SH-SY5Y (cell line): ENCODE data around the gene GTF2A1.

Experiments used
- GATA2 ChIP-seq: IDR thresholded peaks from 2 replicates; pipeline ENCODE4 v1.6.1; 2011; ENCODE audit warnings: mild to moderate bottlenecking, low read depth, low read length
- GATA3 ChIP-seq: IDR thresholded peaks from 2 replicates; pipeline ENCODE4 v1.6.1; 2011; ENCODE audit warnings: low read depth, mild to moderate bottlenecking, low read length, moderate library complexity

DNA sequence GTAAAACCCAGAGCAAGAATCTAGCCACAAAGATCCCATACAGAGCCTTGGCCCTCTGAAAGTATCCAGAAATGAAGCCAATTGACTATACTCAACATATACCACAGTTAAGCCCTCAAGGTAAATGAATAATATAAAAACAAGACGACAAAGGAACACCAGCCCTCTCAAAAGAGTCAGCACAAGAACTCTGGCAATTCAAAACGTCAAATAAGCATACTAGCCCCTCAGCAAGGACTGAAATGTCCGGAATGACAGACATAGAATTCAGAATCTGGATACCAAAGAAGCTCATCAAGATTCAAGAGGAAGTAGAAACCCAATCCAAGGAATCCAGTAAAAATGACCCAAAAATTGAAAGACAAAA lies 49.9 kb downstream of the GTF2A1 start:
- no peak for TF ChIP-seq GATA2
- TF ChIP-seq GATA3: no peak
